ENCODE results near the gene TMEM106C. TPM values are rescaled to one million over a fixed set of nuclear protein-coding genes. Genes with fewer than 3 reads are reported as not detected.

The TMEM106C gene
- polyA plus RNA-seq, 3 donors from 2014 or later: 56.9 to 73.5 (median 62.6) TPM

GRCh38 chr12:47962198-47962597 lies 1.2 kb upstream of the TMEM106C start:
- Mint-ChIP-seq H3K36me3 (peaks cover 0 to 13% (median 3%) of the 10 kb centered on the region in 3 donors), H3K9me3 (no peaks in the 10 kb centered on the region), H3K4me3 (peak overlapping the region in 1 of 5 donors; percentile 98), H3K4me1 (peaks cover 17 to 33% of the 10 kb centered on the region in 2 donors), H3K27me3 (ENCODE audit: low read depth in 3 of 3) (peaks cover 4 to 24% (median 6%) of the 10 kb centered on the region in 3 donors), H3K27ac (no peak overlapping the region)
- DNase-seq: no peak

DNA sequence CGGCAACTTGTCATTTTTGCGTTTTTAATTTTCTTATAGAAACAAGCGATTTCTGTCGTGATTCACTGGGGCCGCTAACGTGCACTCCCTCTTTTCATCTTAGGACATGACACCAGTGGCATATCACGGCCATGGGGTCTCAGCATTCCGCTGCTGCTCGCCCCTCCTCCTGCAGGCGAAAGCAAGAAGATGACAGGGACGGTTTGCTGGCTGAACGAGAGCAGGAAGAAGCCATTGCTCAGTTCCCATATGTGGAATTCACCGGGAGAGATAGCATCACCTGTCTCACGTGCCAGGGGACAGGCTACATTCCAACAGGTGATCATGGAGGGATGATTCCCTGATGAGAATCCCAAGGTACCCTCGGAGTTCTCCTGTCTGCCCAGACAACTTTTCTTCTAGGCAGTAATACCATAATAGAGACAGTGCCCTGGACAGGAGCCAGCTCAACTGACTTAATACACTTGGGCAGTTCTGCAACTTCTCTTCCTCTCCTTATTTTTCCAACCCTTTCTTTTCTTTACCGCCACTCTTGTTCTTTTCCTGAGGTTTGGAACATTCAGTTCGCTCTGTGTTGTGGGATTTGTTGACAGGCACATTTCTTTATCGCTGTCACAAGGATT lies 821 bp downstream of the TMEM106C start:
- no peaks in the 10 kb centered on the region for H3K9me3 Mint-ChIP-seq
- DNase-seq: no peak

DNA sequence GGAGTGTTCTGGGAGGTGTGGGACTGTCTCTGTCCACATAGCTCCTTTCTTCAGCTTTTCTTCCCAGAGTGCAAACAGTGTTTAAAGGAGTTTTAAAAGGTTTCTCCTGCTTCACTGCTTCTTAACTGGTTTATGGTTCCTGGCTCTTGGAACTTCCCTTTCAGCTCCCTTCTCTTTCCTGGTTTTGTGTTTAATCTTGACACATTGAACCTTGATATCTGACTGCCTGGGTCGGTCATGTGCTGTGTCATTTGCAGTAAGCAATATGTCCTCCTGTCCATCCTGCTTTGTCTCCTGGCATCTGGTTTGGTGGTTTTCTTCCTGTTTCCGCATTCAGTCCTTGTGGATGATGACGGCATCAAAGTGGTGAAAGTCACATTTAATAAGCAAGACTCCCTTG lies 2.2 kb downstream of the TMEM106C start:
- H3K27ac Mint-ChIP-seq: no peak overlapping the region

More for the DNA sequence above, 821 bp downstream of the TMEM106C start:
- H3K27me3 Mint-ChIP-seq (ENCODE audit: low read depth in 3 of 3): peaks cover 4 to 24% (median 6%) of the 10 kb centered on the region in 3 donors
- peak overlapping the region in 5 of 6 donors; percentile 13 to 87 (median 70) for H3K27ac Mint-ChIP-seq
- peaks cover 0 to 18% (median 7%) of the 10 kb centered on the region in 3 donors for H3K36me3 Mint-ChIP-seq
- peak overlapping the region; percentile 95 to 98 (median 98) for H3K4me3 Mint-ChIP-seq
- peaks cover 17 to 33% of the 10 kb centered on the region in 2 donors for H3K4me1 Mint-ChIP-seq

DNA sequence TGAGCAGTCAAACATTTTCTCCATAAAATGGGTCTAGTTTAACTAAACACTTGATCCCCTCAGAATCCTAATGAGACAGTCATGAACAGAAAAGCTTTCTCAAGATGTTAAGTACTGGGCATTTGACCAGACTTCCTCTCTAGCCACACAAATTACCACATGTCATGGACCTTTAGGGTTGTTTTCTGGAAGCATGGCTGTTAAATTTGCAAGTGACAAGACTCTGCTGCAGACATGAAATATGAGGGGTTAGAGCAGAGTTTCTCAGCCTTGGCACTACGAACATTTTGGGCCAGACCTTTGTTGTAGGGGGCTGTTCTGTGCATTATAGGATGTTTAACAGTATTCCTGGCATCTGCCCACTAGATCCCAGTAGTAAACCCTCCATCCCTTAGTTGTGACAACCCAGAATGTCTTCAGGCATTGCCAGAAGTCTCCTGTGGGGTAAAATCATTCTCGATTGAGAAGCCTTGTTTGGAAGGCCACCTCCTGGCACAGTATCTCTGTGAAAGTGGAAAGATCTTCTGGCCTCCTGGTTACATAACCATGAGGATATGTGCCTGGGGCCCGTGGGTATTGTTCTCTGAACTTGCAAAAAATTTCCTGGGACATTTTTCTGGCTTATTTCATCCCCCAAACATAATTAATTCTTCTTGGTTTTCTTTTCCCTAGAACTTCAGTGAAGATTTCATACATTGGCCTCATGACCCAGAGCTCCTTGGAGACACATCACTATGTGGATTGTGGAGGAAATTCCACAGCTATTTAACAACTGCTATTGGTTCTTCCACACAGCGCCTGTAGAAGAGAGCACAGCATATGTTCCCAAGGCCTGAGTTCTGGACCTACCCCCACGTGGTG lies 4.3 kb downstream of the TMEM106C start:
- Mint-ChIP-seq H3K27me3 (ENCODE audit: low read depth in 3 of 3) (peaks cover 2 to 9% (median 2%) of the 10 kb centered on the region in 3 donors), H3K36me3 (peaks cover 0 to 12% (median 7%) of the 10 kb centered on the region in 3 donors), H3K27ac (no peak overlapping the region), H3K9me3 (no peaks in the 10 kb centered on the region), H3K4me3 (no peak overlapping the region), H3K4me1 (peaks cover 17 to 32% of the 10 kb centered on the region in 2 donors)
- no peak for DNase-seq

More for the DNA sequence above, 2.2 kb downstream of the TMEM106C start:
- peaks cover 0 to 16% (median 6%) of the 10 kb centered on the region in 3 donors for H3K27me3 Mint-ChIP-seq (ENCODE audit: low read depth in 3 of 3)
- peak overlapping the region in 4 of 5 donors; percentile 1 to 39 (median 22) for H3K4me3 Mint-ChIP-seq
- H3K9me3 Mint-ChIP-seq: no peaks in the 10 kb centered on the region
- H3K36me3 Mint-ChIP-seq: peaks cover 0 to 12% (median 7%) of the 10 kb centered on the region in 3 donors
- peaks cover 17 to 33% of the 10 kb centered on the region in 2 donors for H3K4me1 Mint-ChIP-seq
- no peak for DNase-seq

GRCh38 chr12:47969845-47970244 lies 6.4 kb downstream of the TMEM106C start:
- Mint-ChIP-seq H3K4me1 (peaks cover 0 to 11% of the 10 kb centered on the region in 2 donors), H3K9me3 (no peaks in the 10 kb centered on the region), H3K27ac (peak overlapping the region in 1 of 6 donors; percentile 15), H3K27me3 (ENCODE audit: low read depth in 3 of 3) (peaks cover 0 to 2% (median 2%) of the 10 kb centered on the region in 3 donors), H3K4me3 (no peak overlapping the region), H3K36me3 (peaks cover 0 to 12% (median 7%) of the 10 kb centered on the region in 3 donors)
- DNase-seq: no peak

GRCh38 chr12:47970843-47971242 lies 7.4 kb downstream of the TMEM106C start:
- H3K9me3 Mint-ChIP-seq: no peaks in the 10 kb centered on the region
- H3K27me3 Mint-ChIP-seq (ENCODE audit: low read depth in 3 of 3): peaks cover 0 to 2% (median 0%) of the 10 kb centered on the region in 3 donors
- peaks cover 0 to 7% (median 5%) of the 10 kb centered on the region in 3 donors for H3K36me3 Mint-ChIP-seq
- no peak for DNase-seq
- no peak overlapping the region for H3K27ac Mint-ChIP-seq
- no peak overlapping the region for H3K4me3 Mint-ChIP-seq
- peaks cover 0 to under 1% of the 10 kb centered on the region in 2 donors for H3K4me1 Mint-ChIP-seq

DNA sequence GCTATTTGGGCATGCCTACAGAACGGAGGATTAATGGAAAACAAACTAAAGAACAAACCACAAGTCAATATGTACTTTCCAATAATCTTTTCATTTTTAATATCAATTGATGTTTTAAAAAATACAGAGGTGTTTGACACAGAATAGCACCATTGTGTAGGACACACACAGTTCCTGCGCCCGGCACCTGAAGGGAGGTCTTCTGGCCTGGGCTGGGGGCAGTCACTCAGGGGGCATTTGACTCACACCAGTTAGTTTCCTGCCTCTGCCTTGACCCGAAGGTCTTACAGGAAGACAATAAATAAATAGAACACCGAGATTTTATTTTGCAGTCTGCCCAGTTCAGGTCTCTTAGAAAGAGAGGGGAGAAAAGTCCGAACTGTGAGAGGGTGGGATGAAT lies 9.5 kb downstream of the TMEM106C start:
- H3K9me3 Mint-ChIP-seq: no peaks in the 10 kb centered on the region
- no peak for DNase-seq
- H3K4me1 Mint-ChIP-seq: no peaks in the 10 kb centered on the region
- peaks cover 0 to 4% (median 0%) of the 10 kb centered on the region in 3 donors for H3K27me3 Mint-ChIP-seq (ENCODE audit: low read depth in 3 of 3)
- H3K27ac Mint-ChIP-seq: no peak overlapping the region
- peaks cover 0 to 5% (median 4%) of the 10 kb centered on the region in 3 donors for H3K36me3 Mint-ChIP-seq
- H3K4me3 Mint-ChIP-seq: no peak overlapping the region

DNA sequence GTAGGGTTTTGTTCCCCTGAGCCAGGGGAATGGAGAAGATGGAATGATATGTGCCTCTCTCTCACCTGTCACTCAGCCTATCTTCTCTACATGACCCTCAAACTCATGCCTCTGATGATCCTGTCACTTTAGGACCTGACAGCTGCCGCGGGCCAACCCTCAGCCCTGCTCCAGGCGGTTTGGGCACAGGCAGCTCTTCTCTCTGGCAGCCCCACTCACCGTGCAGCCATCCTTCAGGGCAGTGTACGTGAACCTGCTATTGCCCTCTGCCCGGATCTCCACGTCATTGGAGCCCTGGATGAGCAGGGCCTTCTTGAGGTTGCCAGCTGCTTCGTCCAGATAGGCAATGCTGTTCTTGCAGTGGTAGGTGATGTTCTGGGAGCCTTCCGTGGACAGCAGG lies 10.5 kb downstream of the TMEM106C start:
- no peaks in the 10 kb centered on the region for H3K9me3 Mint-ChIP-seq
- no peak overlapping the region for H3K4me3 Mint-ChIP-seq
- no peak overlapping the region for H3K27ac Mint-ChIP-seq
- H3K27me3 Mint-ChIP-seq (ENCODE audit: low read depth in 3 of 3): peaks cover 0 to 5% (median 0%) of the 10 kb centered on the region in 3 donors
- no peaks in the 10 kb centered on the region for H3K4me1 Mint-ChIP-seq
- DNase-seq: no peak
- H3K36me3 Mint-ChIP-seq: peaks cover 0 to 2% (median 0%) of the 10 kb centered on the region in 3 donors

- Mint-ChIP-seq H3K4me3 (no peak overlapping the region), H3K4me1 (no peaks in the 10 kb centered on the region), H3K36me3 (no peaks in the 10 kb centered on the region), H3K9me3 (no peaks in the 10 kb centered on the region), H3K27ac (no peak overlapping the region), H3K27me3 (ENCODE audit: low read depth in 3 of 3) (peaks cover 0 to 5% (median 0%) of the 10 kb centered on the region in 3 donors)
- no peak for DNase-seq
Measured at GRCh38 chr12:47975036-47975620, 11.7 kb downstream of the TMEM106C start.

- H3K4me1 Mint-ChIP-seq: no peaks in the 10 kb centered on the region
- H3K4me3 Mint-ChIP-seq: no peak overlapping the region
- H3K9me3 Mint-ChIP-seq: no peaks in the 10 kb centered on the region
- H3K27ac Mint-ChIP-seq: no peak overlapping the region
- H3K27me3 Mint-ChIP-seq (ENCODE audit: low read depth in 3 of 3): peaks cover 0 to 5% (median 0%) of the 10 kb centered on the region in 3 donors
- DNase-seq: no peak
- no peaks in the 10 kb centered on the region for H3K36me3 Mint-ChIP-seq
Measured at GRCh38 chr12:47975816-47976215, 12.4 kb downstream of the TMEM106C start.

DNA sequence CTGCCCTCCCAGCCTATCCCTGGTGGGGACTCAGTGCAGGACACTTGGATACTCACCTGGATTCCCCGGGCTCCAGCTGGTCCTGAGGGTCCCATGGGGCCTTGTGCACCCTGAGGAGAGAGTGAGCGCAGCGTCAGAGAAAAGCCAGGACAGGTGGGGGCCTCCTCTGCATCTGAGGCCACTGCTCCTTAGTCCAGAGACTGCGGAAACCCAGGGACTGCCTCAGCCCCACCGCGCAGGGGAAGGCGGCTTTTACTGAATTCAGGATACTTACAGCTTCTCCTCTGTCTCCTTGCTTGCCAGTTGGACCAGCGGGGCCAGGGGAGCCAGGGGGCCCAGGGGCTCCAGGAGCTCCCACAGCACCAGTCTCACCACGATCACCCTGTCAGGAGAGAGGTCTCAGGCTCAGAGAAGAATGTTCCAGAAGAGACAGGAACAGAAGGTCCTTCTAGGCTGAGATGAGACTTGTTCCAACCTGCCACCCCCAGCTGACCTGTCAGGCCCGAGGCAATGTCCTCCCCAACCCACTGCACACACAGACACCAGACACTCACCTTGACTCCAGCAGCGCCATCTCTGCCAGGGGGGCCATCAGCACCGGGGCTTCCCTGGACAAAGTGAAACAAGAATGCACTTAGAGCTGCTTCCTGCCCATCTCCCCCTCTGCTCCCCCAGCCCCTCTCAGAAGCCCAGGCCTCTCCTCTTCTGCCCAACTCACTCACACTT lies 13.8 kb downstream of the TMEM106C start:
- H3K4me1 Mint-ChIP-seq: no peaks in the 10 kb centered on the region
- H3K27me3 Mint-ChIP-seq (ENCODE audit: low read depth in 3 of 3): peaks cover 0 to 5% (median 0%) of the 10 kb centered on the region in 3 donors
- H3K27ac Mint-ChIP-seq: no peak overlapping the region
- no peak overlapping the region for H3K4me3 Mint-ChIP-seq
- no peaks in the 10 kb centered on the region for H3K9me3 Mint-ChIP-seq
- DNase-seq: no peak
- no peaks in the 10 kb centered on the region for H3K36me3 Mint-ChIP-seq

- Mint-ChIP-seq H3K36me3 (no peaks in the 10 kb centered on the region), H3K27ac (no peak overlapping the region), H3K9me3 (no peaks in the 10 kb centered on the region), H3K27me3 (ENCODE audit: low read depth in 3 of 3) (peaks cover 0 to 5% (median 0%) of the 10 kb centered on the region in 3 donors), H3K4me3 (no peak overlapping the region), H3K4me1 (no peaks in the 10 kb centered on the region)
- no peak for DNase-seq
Measured at GRCh38 chr12:47977772-47978597, 14.6 kb downstream of the TMEM106C start.

GRCh38 chr12:47978598-47978873 lies 15.1 kb downstream of the TMEM106C start:
- no peak for DNase-seq
- Mint-ChIP-seq H3K27me3 (ENCODE audit: low read depth in 3 of 3) (peaks cover 0 to 5% (median 0%) of the 10 kb centered on the region in 3 donors), H3K27ac (no peak overlapping the region), H3K36me3 (no peaks in the 10 kb centered on the region), H3K4me1 (no peaks in the 10 kb centered on the region), H3K9me3 (no peaks in the 10 kb centered on the region), H3K4me3 (no peak overlapping the region)

All from immature natural killer cell (primary cell).